ENCODE results near the gene PSMD8.
"Not testable (repeated sequence)": the region's sequence is repeated elsewhere in the genome, so short reads cannot be mapped to it uniquely, and the experiment has no call there.

PSMD8 gene

DNA sequence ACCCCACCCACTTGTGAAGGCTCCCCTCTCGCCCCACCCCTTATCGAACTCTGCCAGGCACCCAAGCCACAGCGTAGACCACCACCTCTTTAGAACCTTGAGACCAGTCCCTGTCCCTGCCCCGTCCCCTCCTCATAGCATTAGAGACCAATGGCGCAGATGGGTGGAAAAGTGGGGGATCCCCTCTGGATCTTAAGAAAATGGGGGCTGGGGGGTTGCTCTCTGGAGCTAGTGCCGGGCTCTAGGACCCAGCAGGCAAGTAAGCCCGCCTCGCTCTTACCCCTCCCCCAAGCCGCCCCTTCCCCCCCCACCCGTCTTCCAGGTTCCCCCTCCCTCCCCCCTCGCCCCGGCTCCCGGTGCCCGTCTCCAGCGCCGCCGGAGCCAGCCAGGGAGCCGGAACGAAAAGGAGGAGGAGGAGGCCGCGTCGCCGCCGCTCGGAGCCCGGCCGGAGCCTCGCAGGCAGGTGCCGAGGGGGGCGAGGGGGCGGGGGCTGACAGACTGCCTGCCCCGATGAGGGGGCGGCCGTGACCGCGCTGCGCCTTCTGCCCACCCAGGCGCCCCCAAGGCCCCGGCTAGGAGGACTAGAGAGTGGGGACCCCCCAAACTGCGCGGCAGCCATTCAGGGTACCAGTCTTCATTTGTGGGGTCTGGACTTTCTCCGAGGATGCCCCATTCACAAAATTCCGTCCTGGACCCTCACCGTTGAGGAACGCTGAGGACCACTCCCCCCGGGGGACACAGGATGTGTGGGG, 14.2 kb downstream of the PSMD8 start, which contains the start of gene SPRED3:
Gene SPRED3 (plus strand): TSS at position 349 of the 752 bp plus-strand sequence. CDS start 1,606 bp downstream, outside the sequence.
- DNase-seq: no peak

- DNase-seq: no peak
These were observed 14.9 kb downstream of the PSMD8 start for GRCh38 chr19:38389101-38389925.

GRCh38 chr19:38389957-38390924, 15.9 kb downstream of the PSMD8 start:
- DNase-seq: no peak

- no peak for DNase-seq
These were observed 17.6 kb downstream of the PSMD8 start for GRCh38 chr19:38391911-38392464.

DNA sequence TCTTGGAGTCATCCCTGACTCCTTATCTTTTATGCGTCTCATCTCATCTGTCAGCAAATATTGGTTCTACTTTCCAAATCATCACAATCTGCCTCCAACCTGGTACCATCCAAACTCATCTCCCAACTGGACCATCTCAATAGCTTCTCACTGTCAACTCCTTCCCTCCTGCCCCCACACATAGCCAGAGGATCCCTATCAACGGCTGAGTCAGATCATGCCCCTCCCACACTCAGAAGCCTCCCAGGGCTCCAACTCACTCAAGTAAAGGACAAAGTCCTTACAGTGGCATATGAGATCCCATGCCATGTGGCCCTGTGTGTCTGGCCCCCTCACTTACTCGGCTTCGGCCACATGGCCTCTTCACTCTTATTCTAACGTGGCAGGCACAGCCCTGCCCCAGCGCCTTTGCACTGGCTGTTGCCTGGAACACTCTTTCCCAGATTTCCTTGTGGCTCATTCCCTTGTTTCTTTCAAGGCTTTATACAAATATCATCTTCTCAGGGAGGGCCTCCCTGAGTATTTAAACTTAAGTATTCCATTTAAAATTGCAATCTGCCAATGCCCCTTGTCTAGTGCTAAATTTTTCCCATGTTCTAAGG, 18.4 kb downstream of the PSMD8 start:
- DNase-seq: no peak

- no peak for DNase-seq
These were observed 20.1 kb downstream of the PSMD8 start for GRCh38 chr19:38394488-38394887.

GRCh38 chr19:38395381-38396114, 21.2 kb downstream of the PSMD8 start:
- DNase-seq: no peak

DNA sequence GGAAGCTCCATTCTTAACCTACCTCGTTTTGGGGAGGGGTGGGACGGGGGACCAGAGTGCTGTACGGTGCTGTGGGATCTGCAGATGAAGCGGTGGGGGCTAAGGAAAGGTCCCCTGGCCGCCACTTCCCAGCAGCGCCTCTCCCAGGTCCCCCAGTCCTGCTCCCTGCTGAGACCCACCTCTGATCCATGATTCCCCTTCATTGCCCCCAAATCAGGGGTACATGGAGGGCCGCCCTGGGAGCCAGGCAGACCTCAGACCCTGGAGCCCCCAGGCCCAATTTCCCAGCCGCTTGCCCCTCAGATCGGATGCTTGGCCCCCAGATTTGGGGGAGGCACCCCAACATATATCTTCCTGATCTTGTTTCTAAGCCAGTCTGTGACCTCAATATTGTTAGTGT, 24.7 kb downstream of the PSMD8 start:
- DNase-seq: no peak

DNA sequence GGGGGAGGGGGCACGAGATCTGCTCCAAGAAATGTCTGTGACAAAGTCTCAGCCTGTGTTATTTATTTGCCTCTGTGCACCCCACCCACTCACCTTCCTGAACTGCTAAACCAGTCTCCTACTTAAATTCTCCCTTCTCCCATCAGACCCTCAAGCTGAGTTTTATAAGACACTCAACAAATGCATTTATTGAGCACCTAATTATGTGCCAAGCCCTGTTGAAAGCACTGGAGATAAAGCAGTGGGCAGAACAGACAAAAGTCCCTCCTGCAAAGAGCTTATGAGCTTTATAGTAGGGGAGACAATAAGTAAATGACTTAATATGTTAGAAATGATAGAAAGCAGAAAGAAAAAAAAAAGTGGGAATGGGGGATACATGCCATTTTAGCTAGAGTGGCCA, 25.2 kb downstream of the PSMD8 start:
- DNase-seq: no peak

DNA sequence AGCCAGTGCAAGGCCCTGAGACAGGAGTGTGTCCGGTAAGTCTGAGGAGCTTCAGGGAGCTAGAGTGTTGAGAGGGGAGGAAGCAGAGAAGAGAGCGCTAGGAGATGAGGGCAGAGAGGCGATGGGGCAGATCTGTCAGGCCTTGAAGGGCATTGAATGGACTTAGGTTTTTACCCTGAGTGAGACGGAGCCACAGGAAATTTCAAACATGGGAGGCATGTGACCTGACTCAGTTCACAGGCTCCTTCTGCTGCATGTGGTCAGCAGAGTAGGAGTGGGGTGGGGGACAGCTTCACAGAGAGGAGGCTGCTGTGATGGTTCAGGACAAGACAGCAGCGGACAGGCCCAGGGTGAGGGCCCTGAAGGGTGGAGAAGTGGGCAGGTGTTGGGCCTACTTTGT, 26.0 kb downstream of the PSMD8 start:
- DNase-seq: no peak

GRCh38 chr19:38401148-38401547, 26.8 kb downstream of the PSMD8 start:
- no peak for DNase-seq

GRCh38 chr19:38402623-38402966, 28.2 kb downstream of the PSMD8 start:
- no peak for DNase-seq

GRCh38 chr19:38402967-38403674, 28.8 kb downstream of the PSMD8 start, which contains the start of gene FAM98C:
FAM98C (plus strand) TSS chr19:38403093; CDS start chr19:38403154, 61 bp downstream.
- no peak for DNase-seq

DNA sequence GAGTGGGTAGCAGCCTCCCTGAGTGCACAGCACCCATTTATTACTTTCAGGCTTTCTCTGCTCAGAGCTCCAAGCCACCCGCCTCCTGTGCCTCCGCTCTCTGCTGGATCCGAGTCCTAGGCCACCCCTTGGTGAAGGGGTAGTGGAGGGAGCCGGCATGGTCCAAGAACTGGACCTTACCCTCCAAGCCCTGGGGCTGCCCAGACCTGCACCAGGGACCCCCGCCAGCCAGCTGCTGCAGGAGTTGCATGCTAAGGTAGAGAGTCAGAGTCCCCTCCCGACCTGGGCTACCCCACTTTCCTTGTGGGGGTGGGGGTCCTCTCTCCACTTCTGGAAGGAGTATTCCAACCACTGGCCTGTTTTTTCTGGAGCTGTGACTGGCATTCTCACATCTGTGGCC, 30.5 kb downstream of the PSMD8 start:
- no peak for DNase-seq

DNA sequence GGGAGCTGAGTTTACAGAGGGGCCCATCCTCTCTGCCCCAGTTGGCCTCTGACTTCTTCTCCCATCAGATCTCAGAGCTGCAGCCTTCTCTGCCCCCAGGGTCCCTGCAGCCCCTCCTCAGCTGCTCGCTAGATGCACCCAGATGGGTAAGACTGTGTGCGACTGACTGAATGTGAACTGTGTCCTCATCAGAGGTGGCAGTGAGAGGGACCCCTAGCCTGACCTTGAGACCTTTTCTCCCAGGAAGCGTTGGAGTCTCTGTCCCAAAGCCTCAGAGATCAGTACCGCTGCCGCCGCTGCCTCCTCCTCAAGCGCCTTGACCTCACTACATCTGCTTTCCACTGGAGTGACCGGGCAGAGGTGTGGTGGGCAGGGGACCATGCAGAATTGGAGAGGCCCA, 30.9 kb downstream of the PSMD8 start:
- DNase-seq: no peak

DNA sequence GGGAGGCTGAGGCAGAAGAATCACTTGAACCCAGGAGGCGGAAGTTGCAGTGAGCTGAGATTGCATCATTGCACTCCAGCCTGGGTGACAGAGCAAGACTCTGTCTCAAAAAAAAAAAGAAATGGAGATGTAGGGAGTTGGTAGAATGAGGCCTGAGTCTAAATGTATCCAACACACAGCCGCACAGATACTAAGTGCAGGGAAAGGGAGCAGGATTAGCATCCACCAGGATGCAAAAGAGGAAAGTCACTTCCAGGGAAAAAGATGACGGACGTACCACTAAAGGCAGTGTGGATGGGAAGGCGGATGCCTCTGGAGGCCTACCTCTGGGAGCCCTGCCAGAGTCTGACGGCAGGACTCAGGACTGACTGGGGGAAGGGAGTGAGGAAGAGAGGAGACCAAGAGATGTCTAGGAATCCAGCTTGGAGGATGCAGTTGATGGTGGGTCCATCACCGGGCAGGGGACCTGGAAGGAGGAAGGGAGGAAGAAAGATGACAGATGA, 35.3 kb downstream of the PSMD8 start:
- DNase-seq: no peak

- not testable (repeated sequence) for DNase-seq
These were observed 36.0 kb downstream of the PSMD8 start for GRCh38 chr19:38410407-38410806.

GRCh38 chr19:38411041-38411712, 36.8 kb downstream of the PSMD8 start:
- DNase-seq: no peak

- not testable (repeated sequence) for DNase-seq
These were observed 37.5 kb downstream of the PSMD8 start for GRCh38 chr19:38411898-38412297.

DNA sequence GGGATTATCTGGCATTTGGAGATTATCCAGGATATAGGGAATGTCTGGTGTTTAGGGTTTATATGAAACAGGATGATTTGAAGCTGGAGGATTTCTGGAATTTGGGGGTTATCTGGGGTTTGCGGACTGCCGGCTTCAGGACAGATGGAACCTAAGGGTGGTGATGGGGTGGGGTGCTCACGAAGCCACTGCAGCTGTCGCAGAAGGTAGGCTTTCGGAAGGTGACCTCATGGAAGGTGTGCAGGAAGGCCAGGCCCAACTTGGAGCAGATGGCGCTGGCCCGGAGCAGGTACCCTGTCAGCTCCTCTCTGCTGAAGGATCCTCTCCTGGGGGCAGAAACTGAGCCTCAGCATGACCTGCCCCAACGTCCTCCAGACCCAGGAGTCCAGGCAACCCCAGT, 38.1 kb downstream of the PSMD8 start:
- no peak for DNase-seq
